Naive B cell (primary cell): Measurements from ENCODE around the gene C6orf62. TPM values are rescaled to one million over a fixed set of nuclear protein-coding genes. Genes with fewer than 3 reads are reported as not detected.
A peak's percentile ranks its signal among the peaks of the same experiment; 100 is the strongest.
"Not testable (repeated sequence)": the region's sequence is repeated elsewhere in the genome, so short reads cannot be mapped to it uniquely, and the experiment has no call there.

Experiments used
- ATAC-seq, 2 donors: fragments of 150-1000 bp; cut with Tn5 transposase; 2 replicates each; pipeline ENCODE4 v1.10.0; 2021; ENCODE audit warnings: low read depth in 2 of 2, mild to moderate bottlenecking in 2 of 2, moderate library complexity in 2 of 2
- DNase-seq: peaks from one replicate; pipeline ENCODE4 v3.0.0; 2022
- H3K27ac Mint-ChIP-seq, 6 donors: one replicate each; pipeline ENCODE4 v1.8.0; 2020 to 2022; ENCODE audit warnings: mild to moderate bottlenecking in 6 of 6, mixed read lengths in 6 of 6, moderate library complexity in 5 of 6, inconsistent platforms in 2 of 6
- H3K27me3 Mint-ChIP-seq, 3 donors: one replicate each; pipeline ENCODE4 v1.8.0; 2021 to 2022; ENCODE audit warnings: mixed read lengths in 3 of 3, mild to moderate bottlenecking in 1 of 3
- H3K36me3 Mint-ChIP-seq, 2 donors: one replicate each; pipeline ENCODE4 v1.8.0; 2020 to 2022; ENCODE audit warnings: mixed read lengths in 2 of 2, inconsistent platforms in 1 of 2, mild to moderate bottlenecking in 1 of 2
- H3K4me1 Mint-ChIP-seq, 3 donors: one replicate each; pipeline ENCODE4 v1.8.0; 2020 to 2022; ENCODE audit warnings: mixed read lengths in 3 of 3, inconsistent platforms in 1 of 3, mild to moderate bottlenecking in 1 of 3, moderate library complexity in 1 of 3
- H3K4me3 Mint-ChIP-seq, 8 donors: one replicate each; pipeline ENCODE4 v1.8.0; 2020 to 2022; ENCODE audit warnings: mild to moderate bottlenecking in 8 of 8, mixed read lengths in 8 of 8, moderate library complexity in 8 of 8, inconsistent platforms in 2 of 8
- H3K9me3 Mint-ChIP-seq, 7 donors: one replicate each; pipeline ENCODE4 v1.8.0; 2020 to 2022; ENCODE audit warnings: mixed read lengths in 7 of 7, mild to moderate bottlenecking in 5 of 7, inconsistent platforms in 2 of 7, moderate library complexity in 1 of 7
- polyA plus RNA-seq, 6 donors: library from polyadenylated mRNA; unstranded; fragments of 300-500 nt; fragmentation: Illumina TruSeq; gene quantifications; one replicate each; pipeline ENCODE4 v1.2.3, GENCODE V29; 2021; ENCODE audit warnings: low read depth in 6 of 6

Gene C6orf62
- polyA plus RNA-seq, 6 donors from 2014 or later: 100 to 145 (median 120) TPM

GRCh38 chr6:24754378-24754777, 35.4 kb upstream of the C6orf62 start:
- not testable (repeated sequence) for H3K27me3 Mint-ChIP-seq, H3K4me3 Mint-ChIP-seq, H3K27ac Mint-ChIP-seq, H3K9me3 Mint-ChIP-seq, ATAC-seq, H3K4me1 Mint-ChIP-seq, H3K36me3 Mint-ChIP-seq, DNase-seq

- H3K4me1 Mint-ChIP-seq: peaks cover 7 to 12% (median 9%) of the 10 kb centered on the region in 3 donors
- H3K9me3 Mint-ChIP-seq: peaks cover 0 to 2% (median 0%) of the 10 kb centered on the region in 7 donors
- H3K27ac Mint-ChIP-seq: no peak overlapping the region
- H3K27me3 Mint-ChIP-seq: no peaks in the 10 kb centered on the region
- no peak overlapping the region for H3K4me3 Mint-ChIP-seq
- DNase-seq (no peak), ATAC-seq (no peak)
- H3K36me3 Mint-ChIP-seq: no peaks in the 10 kb centered on the region
Observed at GRCh38 chr6:24753545-24753944, 34.6 kb upstream of the C6orf62 start.

- Mint-ChIP-seq H3K27me3 (no peaks in the 10 kb centered on the region), H3K36me3 (no peaks in the 10 kb centered on the region), H3K4me1 (peaks cover 7 to 12% (median 9%) of the 10 kb centered on the region in 3 donors), H3K27ac (no peak overlapping the region), H3K4me3 (no peak overlapping the region), H3K9me3 (peaks cover 0 to 2% (median 0%) of the 10 kb centered on the region in 7 donors)
- DNase-seq (no peak), ATAC-seq (no peak)
Observed at GRCh38 chr6:24752917-24753492, 34.1 kb upstream of the C6orf62 start.

GRCh38 chr6:24752503-24752902, 33.5 kb upstream of the C6orf62 start:
- Mint-ChIP-seq H3K36me3 (no peaks in the 10 kb centered on the region), H3K27ac (no peak overlapping the region), H3K4me3 (no peak overlapping the region), H3K9me3 (peaks cover 0 to 2% (median 0%) of the 10 kb centered on the region in 7 donors), H3K4me1 (peaks cover 7 to 12% (median 9%) of the 10 kb centered on the region in 3 donors), H3K27me3 (no peaks in the 10 kb centered on the region)
- no peak for DNase-seq
- no peak for ATAC-seq

- not testable (repeated sequence) for ATAC-seq, H3K9me3 Mint-ChIP-seq, H3K27me3 Mint-ChIP-seq, H3K4me3 Mint-ChIP-seq, DNase-seq, H3K36me3 Mint-ChIP-seq
- Mint-ChIP-seq H3K4me1 (peaks cover 7 to 14% (median 9%) of the 10 kb centered on the region in 3 donors), H3K27ac (peak overlapping the region in 1 of 6 donors; percentile 2)
Observed at GRCh38 chr6:24750878-24751277, 31.9 kb upstream of the C6orf62 start.

GRCh38 chr6:24749297-24749696, 30.3 kb upstream of the C6orf62 start:
- ATAC-seq (no peak), DNase-seq (no peak)
- H3K4me1 Mint-ChIP-seq: peaks cover 19 to 25% (median 20%) of the 10 kb centered on the region in 3 donors
- peaks cover 0 to 2% (median 0%) of the 10 kb centered on the region in 7 donors for H3K9me3 Mint-ChIP-seq
- H3K36me3 Mint-ChIP-seq: no peaks in the 10 kb centered on the region
- peak overlapping the region; percentile 6 to 93 (median 72) for H3K27ac Mint-ChIP-seq
- H3K27me3 Mint-ChIP-seq: no peaks in the 10 kb centered on the region
- peak overlapping the region in 3 of 8 donors; percentile 25 to 72 (median 37) for H3K4me3 Mint-ChIP-seq

- no peak for ATAC-seq
- peak overlapping the region in 1 of 6 donors; percentile 23 for H3K27ac Mint-ChIP-seq
Observed at GRCh38 chr6:24744911-24745310, 26.0 kb upstream of the C6orf62 start.

GRCh38 chr6:24743944-24744335, 25.0 kb upstream of the C6orf62 start:
- peaks cover 0 to 6% (median 0%) of the 10 kb centered on the region in 7 donors for H3K9me3 Mint-ChIP-seq
- H3K4me3 Mint-ChIP-seq: peak overlapping the region in 6 of 8 donors; percentile 11 to 75 (median 38)
- DNase-seq (peak; percentile 27), ATAC-seq (peak; percentile 89)
- peaks cover 37 to 39% (median 38%) of the 10 kb centered on the region in 3 donors for H3K4me1 Mint-ChIP-seq
- H3K27me3 Mint-ChIP-seq: no peaks in the 10 kb centered on the region
- no peaks in the 10 kb centered on the region for H3K36me3 Mint-ChIP-seq
- peak overlapping the region; percentile 16 to 91 (median 84) for H3K27ac Mint-ChIP-seq

More at GRCh38 chr6:24744911-24745310, 26.0 kb upstream of the C6orf62 start:
- Mint-ChIP-seq H3K36me3 (no peaks in the 10 kb centered on the region), H3K9me3 (peaks cover 0 to 6% (median 0%) of the 10 kb centered on the region in 7 donors), H3K4me1 (peaks cover 43 to 48% (median 44%) of the 10 kb centered on the region in 3 donors), H3K27me3 (no peaks in the 10 kb centered on the region), H3K4me3 (peak overlapping the region in 2 of 8 donors; percentile 6 to 18)
- no peak for DNase-seq

GRCh38 chr6:24743265-24743943, 24.4 kb upstream of the C6orf62 start:
- Mint-ChIP-seq H3K36me3 (no peaks in the 10 kb centered on the region), H3K4me1 (peaks cover 34 to 37% (median 36%) of the 10 kb centered on the region in 3 donors), H3K27me3 (no peaks in the 10 kb centered on the region), H3K27ac (peak overlapping the region in 5 of 6 donors; percentile 43 to 91 (median 82)), H3K4me3 (peak overlapping the region in 6 of 8 donors; percentile 35 to 75 (median 40)), H3K9me3 (peaks cover 0 to 6% (median 0%) of the 10 kb centered on the region in 7 donors)
- no peak for DNase-seq
- peak; percentile 51 to 52 for ATAC-seq

- ATAC-seq (no peak), DNase-seq (no peak)
- Mint-ChIP-seq H3K9me3 (peaks cover 0 to 6% (median 0%) of the 10 kb centered on the region in 7 donors), H3K4me3 (peak overlapping the region in 3 of 8 donors; percentile 4 to 77 (median 76)), H3K4me1 (peaks cover 34 to 37% (median 35%) of the 10 kb centered on the region in 3 donors), H3K27me3 (no peaks in the 10 kb centered on the region), H3K27ac (peak overlapping the region in 3 of 6 donors; percentile 0 to 70 (median 57)), H3K36me3 (no peaks in the 10 kb centered on the region)
Observed at GRCh38 chr6:24742216-24742738, 23.3 kb upstream of the C6orf62 start.

- Mint-ChIP-seq H3K36me3 (no peaks in the 10 kb centered on the region), H3K27ac (no peak overlapping the region), H3K27me3 (no peaks in the 10 kb centered on the region), H3K9me3 (peaks cover 0 to 6% (median 0%) of the 10 kb centered on the region in 7 donors), H3K4me3 (peak overlapping the region in 1 of 8 donors; percentile 12), H3K4me1 (peaks cover 34 to 37% (median 34%) of the 10 kb centered on the region in 3 donors)
- no peak for ATAC-seq
- no peak for DNase-seq
Observed at GRCh38 chr6:24740861-24741260, 21.9 kb upstream of the C6orf62 start.

GRCh38 chr6:24738741-24739140, 19.8 kb upstream of the C6orf62 start:
- ATAC-seq (no peak), DNase-seq (no peak)
- peaks cover 0 to 6% (median 0%) of the 10 kb centered on the region in 7 donors for H3K9me3 Mint-ChIP-seq
- H3K4me3 Mint-ChIP-seq: no peak overlapping the region
- H3K27ac Mint-ChIP-seq: no peak overlapping the region
- H3K4me1 Mint-ChIP-seq: peaks cover 18 to 19% (median 18%) of the 10 kb centered on the region in 3 donors
- H3K27me3 Mint-ChIP-seq: peaks cover 0 to 8% (median 0%) of the 10 kb centered on the region in 3 donors
- H3K36me3 Mint-ChIP-seq: no peaks in the 10 kb centered on the region

GRCh38 chr6:24734710-24735109, 15.8 kb upstream of the C6orf62 start:
- not testable (repeated sequence) for H3K4me1 Mint-ChIP-seq, ATAC-seq, H3K36me3 Mint-ChIP-seq, H3K27me3 Mint-ChIP-seq, DNase-seq
- peak overlapping the region in 1 of 6 donors; percentile 77 for H3K27ac Mint-ChIP-seq
- H3K9me3 Mint-ChIP-seq: peaks cover 6 to 25% (median 17%) of the 10 kb centered on the region in 7 donors
- peak overlapping the region in 1 of 8 donors; percentile 48 for H3K4me3 Mint-ChIP-seq
